SK-N-MC (cell line): Measurements from ENCODE around the gene ARHGAP22.

Source experiments
- DNase-seq: peaks from one replicate; pipeline ENCODE4 v3.0.0-alpha.2; 2011; ENCODE audit warnings: low read depth, low spot score
- H3K27ac ChIP-seq: fragments of 200-600 bp; sonication (generic); 2 replicates; pipeline ENCODE4 v1.5.1; 2016; ENCODE audit warnings: mixed run types
- H3K36me3 ChIP-seq: fragments of 200-600 bp; sonication (generic); 2 replicates; pipeline ENCODE4 v1.6.1; 2017; ENCODE audit warnings: antibody characterized with exemption, low read length, mixed read lengths; ENCODE audit not compliant: insufficient read depth
- H3K4me3 ChIP-seq: fragments of 200-600 bp; sonication (generic); 2 replicates; pipeline ENCODE4 v1.5.1; 2016
- H3K9ac ChIP-seq: fragments of 200-600 bp; sonication (generic); 2 replicates; pipeline ENCODE4 v1.8.0; 2017; ENCODE audit warnings: mixed run types, mixed read lengths; ENCODE audit not compliant: insufficient read length
- H3K9me3 ChIP-seq: fragments of 200-600 bp; sonication (generic); 2 replicates; pipeline ENCODE4 v1.6.1; 2017; ENCODE audit warnings: low read depth, mild to moderate bottlenecking, antibody characterized with exemption, low read length, moderate library complexity, mixed read lengths
- EZH2 ChIP-seq: fragments of 200-600 bp; sonication (generic); IDR thresholded peaks from one replicate; pipeline ENCODE4 v1.6.1; 2017; ENCODE audit warnings: antibody characterized with exemption
- FOXP2 ChIP-seq: optimal IDR thresholded peaks from 2 replicates; pipeline ENCODE3; 2011; ENCODE audit warnings: mild to moderate bottlenecking, moderate library complexity; ENCODE audit not compliant: insufficient read depth; ENCODE audit errors: extremely low read length, control extremely low read depth
- POLR2AphosphoS5 ChIP-seq: IDR thresholded peaks from 2 replicates; pipeline ENCODE4 v1.6.1; 2012; ENCODE audit warnings: mild to moderate bottlenecking, low read depth, low read length, borderline replicate concordance

Gene ARHGAP22

GRCh38 chr10:48460182-48460581 lies 144.7 kb downstream of the ARHGAP22 start:
- no peak for DNase-seq
- Histone ChIP-seq H3K9me3 (no peaks in the 10 kb centered on the region), H3K4me3 (no peak overlapping the region), H3K27ac (no peak overlapping the region), H3K36me3 (no peaks in the 10 kb centered on the region), H3K9ac (no peak overlapping the region)
- TF ChIP-seq FOXP2, result no peak

DNA sequence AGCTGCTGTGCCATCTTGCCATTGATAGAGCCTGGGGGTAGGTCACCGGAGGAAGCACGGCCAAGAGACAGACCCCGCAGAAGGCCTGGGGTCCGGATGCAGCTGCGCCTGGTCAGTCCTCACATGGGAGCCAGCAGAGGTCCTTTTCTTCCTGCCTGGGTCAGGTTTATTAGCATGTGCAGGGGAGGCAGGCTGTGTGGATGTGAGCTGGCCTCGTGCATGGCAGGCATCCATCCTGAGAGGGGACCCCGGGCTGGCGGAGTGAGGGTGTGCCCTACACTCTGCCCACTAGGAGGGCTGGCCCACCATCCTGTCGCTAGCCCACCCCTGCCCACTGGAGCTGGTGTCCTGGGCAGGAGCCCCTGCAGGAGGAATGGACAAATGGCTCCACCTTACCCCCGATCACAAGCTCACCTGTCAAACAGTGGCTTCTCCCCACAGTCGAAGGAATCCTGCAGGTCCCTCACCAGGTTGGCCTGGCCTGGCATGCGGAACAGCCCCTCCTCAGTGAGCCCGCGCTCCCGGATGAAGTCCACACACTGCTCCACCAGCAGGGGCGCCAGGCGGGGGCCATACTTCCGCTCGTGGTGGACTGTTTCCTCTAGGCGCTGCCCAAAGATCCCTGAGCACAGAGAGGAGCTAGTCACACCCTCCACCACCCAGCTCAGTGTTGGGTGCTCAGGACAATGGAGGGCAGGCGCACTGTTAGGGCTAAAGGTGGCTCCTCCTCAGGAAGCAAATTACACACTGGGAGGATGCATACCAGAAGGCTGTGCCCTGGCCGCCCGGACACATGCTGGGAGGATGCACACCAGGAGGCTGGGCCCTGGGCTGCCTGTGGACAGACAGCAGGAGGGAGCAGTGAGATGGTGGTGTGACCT lies 145.4 kb downstream of the ARHGAP22 start:
- Histone ChIP-seq H3K9ac (no peak overlapping the region), H3K4me3 (no peak overlapping the region), H3K9me3 (no peaks in the 10 kb centered on the region), H3K27ac (no peak overlapping the region), H3K36me3 (no peaks in the 10 kb centered on the region)
- no peak for TF ChIP-seq EZH2
- DNase-seq, result no peak

DNA sequence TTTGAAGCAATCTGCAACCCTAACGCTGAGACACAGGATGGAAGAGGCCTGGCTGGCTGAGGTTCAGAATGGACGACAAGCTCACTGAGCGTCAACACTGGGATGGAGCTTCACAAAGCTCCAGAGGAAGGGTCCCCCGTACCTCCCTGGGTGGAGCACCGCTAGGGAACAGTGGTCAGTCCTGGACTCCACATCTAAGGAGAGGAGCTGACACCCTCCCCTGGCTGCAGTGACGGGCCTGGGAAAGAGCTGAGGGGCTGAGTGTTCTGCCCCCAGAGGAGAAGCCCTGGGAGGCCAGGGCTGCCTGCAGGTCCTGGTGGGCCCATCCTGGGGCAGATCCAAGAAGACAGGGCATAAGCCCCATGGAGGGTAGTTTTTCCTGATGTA lies 146.2 kb downstream of the ARHGAP22 start:
- no peak for TF ChIP-seq EZH2
- H3K9ac ChIP-seq, result no peak overlapping the region
- H3K9me3 ChIP-seq, result no peaks in the 10 kb centered on the region
- H3K4me3 ChIP-seq, result no peak overlapping the region
- DNase-seq, result no peak
- no peak overlapping the region for H3K27ac ChIP-seq
- H3K36me3 ChIP-seq, result no peaks in the 10 kb centered on the region

GRCh38 chr10:48457949-48458661 lies 146.8 kb downstream of the ARHGAP22 start:
- no peak for DNase-seq
- no peak overlapping the region for H3K9ac ChIP-seq
- TF ChIP-seq FOXP2, result no peak
- TF ChIP-seq POLR2AphosphoS5, result no peak
- TF ChIP-seq EZH2, result no peak

DNA sequence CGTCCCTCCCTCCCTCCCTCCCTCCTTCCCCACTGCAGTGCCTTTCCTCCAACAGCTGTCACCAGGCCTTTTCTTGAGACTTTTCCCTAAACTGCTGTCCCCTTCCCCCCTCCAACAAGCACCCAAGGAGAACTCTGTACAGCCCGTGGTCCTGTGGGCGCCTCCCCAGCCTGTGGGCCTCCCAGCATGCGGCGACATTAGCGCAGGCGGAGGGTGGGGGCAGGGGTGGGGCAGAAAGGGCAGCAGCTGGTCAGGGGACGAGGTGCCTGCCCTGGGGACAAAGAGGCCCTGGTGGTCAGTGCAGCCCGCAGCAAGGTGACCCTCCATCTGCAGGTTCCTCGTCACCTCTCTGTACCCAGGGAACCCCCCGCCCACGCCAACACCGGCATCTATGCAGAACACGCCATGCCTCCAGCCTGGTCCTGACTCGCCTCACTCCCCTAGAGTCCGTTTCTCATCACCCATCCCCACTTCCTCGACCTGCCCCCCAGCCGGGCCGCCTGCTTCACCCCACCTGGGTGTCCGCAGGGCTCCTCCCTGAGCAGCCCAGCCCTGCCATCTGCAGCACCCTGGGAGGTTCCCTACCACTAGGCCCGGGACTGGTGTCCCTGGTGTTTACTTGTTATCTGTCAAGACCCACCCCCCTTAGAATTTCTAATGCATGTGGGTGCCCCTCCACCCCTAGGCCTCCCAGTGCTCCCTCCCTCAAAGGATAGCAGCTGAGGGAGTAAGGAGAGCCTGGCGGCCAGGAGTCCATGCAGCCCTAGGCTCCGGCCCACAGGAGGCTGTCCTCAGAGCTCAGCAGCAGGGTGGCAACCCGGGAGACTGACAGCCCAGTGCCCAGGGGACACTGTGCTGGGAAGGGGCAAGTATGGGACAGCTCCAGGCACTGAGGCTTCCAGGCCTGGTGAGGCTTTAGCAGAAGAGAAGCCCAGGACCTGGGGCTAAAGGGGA lies 147.8 kb downstream of the ARHGAP22 start:
- no peak for DNase-seq
- H3K9ac ChIP-seq, result no peak overlapping the region
- TF ChIP-seq FOXP2, result no peak

More at GRCh38 chr10:48457949-48458661, 146.8 kb downstream of the ARHGAP22 start:
- Histone ChIP-seq H3K27ac (no peak overlapping the region), H3K9me3 (no peaks in the 10 kb centered on the region), H3K36me3 (no peaks in the 10 kb centered on the region), H3K4me3 (no peak overlapping the region)

GRCh38 chr10:48456361-48456804 lies 148.5 kb downstream of the ARHGAP22 start:
- H3K9me3 ChIP-seq, result no peaks in the 10 kb centered on the region
- no peak for DNase-seq
- H3K27ac ChIP-seq, result no peak overlapping the region
- no peaks in the 10 kb centered on the region for H3K36me3 ChIP-seq
- TF ChIP-seq EZH2 (no peak), FOXP2 (no peak), POLR2AphosphoS5 (no peak)
- no peak overlapping the region for H3K4me3 ChIP-seq
- no peak overlapping the region for H3K9ac ChIP-seq

More for the DNA sequence above, 147.8 kb downstream of the ARHGAP22 start:
- Histone ChIP-seq H3K4me3 (no peak overlapping the region), H3K27ac (no peak overlapping the region), H3K9me3 (no peaks in the 10 kb centered on the region), H3K36me3 (no peaks in the 10 kb centered on the region)

DNA sequence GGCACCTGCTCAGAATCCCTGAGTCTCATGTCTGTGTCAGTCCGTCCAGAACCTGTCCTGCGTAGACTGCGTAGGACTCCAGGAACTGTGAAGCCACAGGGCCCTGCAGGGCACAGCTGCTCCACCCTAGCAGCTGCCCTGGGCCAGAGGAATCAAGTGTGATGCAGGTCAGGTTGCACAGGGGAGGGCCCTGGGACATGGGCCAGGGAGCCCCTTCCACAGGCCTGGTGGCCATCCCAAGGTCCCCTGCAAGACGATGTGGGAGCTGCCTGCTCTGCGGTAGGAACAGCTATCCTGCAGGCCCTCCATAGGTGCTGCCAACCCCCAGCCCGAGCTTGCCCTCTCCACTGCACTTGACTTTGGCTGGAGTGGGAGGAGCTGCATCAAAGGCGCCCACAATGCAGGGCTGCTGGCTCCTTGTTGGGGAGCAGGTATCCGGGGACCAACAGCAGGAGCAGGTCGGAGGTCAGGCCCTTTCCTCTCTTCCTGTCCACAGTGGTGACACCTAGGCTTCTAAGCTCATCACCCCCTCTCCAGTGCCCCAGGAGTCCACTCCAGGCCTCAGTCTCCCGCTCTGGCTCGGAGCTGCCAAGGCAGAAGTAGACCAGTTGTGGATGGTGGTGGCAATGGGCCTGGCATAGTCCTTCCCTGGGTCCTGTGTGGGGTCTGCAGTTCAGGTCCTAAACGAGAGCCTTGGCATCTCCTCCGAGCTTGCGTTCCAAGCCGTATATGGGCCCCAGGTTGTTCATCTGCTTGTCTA lies 149.3 kb downstream of the ARHGAP22 start:
- no peak for DNase-seq
- H3K4me3 ChIP-seq, result no peak overlapping the region
- H3K27ac ChIP-seq, result no peak overlapping the region
- H3K9me3 ChIP-seq, result no peaks in the 10 kb centered on the region
- no peaks in the 10 kb centered on the region for H3K36me3 ChIP-seq
- TF ChIP-seq POLR2AphosphoS5 (no peak), FOXP2 (no peak), EZH2 (no peak)
- H3K9ac ChIP-seq, result no peak overlapping the region

DNA sequence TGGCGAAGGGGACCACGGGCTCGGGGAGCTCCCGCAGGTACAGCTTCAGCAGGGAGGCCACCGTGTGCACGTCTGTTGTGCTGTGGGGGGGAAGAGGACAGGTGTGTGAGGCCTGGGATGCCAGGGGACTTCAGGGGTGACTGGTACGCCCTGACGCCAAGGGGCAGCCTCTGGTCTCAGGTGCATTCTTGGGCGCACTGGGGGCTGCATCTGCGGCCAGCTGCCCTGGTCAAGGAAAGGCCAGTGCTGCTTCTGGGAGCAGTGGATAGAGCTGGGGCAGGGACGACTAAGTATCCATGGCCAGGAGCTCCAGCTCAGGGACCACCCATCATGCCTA lies 149.8 kb downstream of the ARHGAP22 start:
- no peak for DNase-seq
- no peaks in the 10 kb centered on the region for H3K36me3 ChIP-seq
- no peaks in the 10 kb centered on the region for H3K9me3 ChIP-seq
- no peak overlapping the region for H3K9ac ChIP-seq
- TF ChIP-seq FOXP2 (no peak), EZH2 (no peak), POLR2AphosphoS5 (no peak)
- no peak overlapping the region for H3K4me3 ChIP-seq
- no peak overlapping the region for H3K27ac ChIP-seq
